Effector memory CD8-positive, alpha-beta T cell (primary cell): ENCODE measurements around the gene TMEM132E.

ENCODE experiments used
- ATAC-seq: fragments of 150-1000 bp; cut with Tn5 transposase; replicated peaks from 2 replicates; pipeline ENCODE4 v1.10.0; 2021; ENCODE audit warnings: mild to moderate bottlenecking, moderate library complexity
- DNase-seq, 3 experiments: peaks; one replicate each; pipeline ENCODE4 v3.0.0; 2021
- H3K27ac Mint-ChIP-seq, 2 donors: one replicate each; pipeline ENCODE4 v1.8.0; 2022; ENCODE audit warnings: mild to moderate bottlenecking in 2 of 2, mixed read lengths in 2 of 2, moderate library complexity in 2 of 2
- H3K27me3 Mint-ChIP-seq, 2 donors: one replicate each; pipeline ENCODE4 v1.8.0; 2022; ENCODE audit warnings: mixed read lengths in 2 of 2
- H3K36me3 Mint-ChIP-seq: one replicate; pipeline ENCODE4 v1.8.0; 2022; ENCODE audit warnings: mild to moderate bottlenecking, moderate library complexity, mixed read lengths; ENCODE audit not compliant: insufficient read depth
- H3K4me1 Mint-ChIP-seq, 2 donors: one replicate each; pipeline ENCODE4 v1.8.0; 2022; ENCODE audit warnings: low read depth in 2 of 2, mixed read lengths in 2 of 2
- H3K4me3 Mint-ChIP-seq, 2 donors: one replicate each; pipeline ENCODE4 v1.8.0; 2022; ENCODE audit warnings: mild to moderate bottlenecking in 2 of 2, mixed read lengths in 2 of 2, moderate library complexity in 2 of 2
- H3K9me3 Mint-ChIP-seq, 2 donors: one replicate each; pipeline ENCODE4 v1.8.0; 2022; ENCODE audit warnings: mixed read lengths in 2 of 2

TMEM132E gene

DNA sequence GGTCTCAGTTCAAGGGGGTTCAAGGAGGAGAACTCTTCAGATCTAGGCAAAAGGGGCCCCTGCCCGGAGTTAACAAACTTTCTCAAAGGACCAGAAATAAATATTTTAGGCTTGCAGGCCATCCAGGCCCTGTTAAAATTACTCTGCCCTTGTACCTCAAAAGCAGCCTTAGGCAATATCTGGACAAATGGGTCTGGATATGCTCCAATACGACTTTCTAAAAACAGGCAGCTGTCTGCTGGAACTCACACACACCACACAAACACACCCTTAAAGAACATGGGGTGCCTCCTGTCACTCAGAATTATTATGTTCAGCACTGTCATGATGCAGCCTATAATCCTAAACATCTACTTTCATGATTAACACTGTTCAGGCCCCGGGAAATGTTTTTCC lies 75.5 kb downstream of the TMEM132E start:
- H3K4me1 Mint-ChIP-seq: no peaks in the 10 kb centered on the region
- no peaks in the 10 kb centered on the region for H3K36me3 Mint-ChIP-seq
- no peaks in the 10 kb centered on the region for H3K9me3 Mint-ChIP-seq
- H3K4me3 Mint-ChIP-seq: no peak overlapping the region
- DNase-seq (no peak), ATAC-seq (no peak)
- H3K27me3 Mint-ChIP-seq: peaks cover 43 to 72% of the 10 kb centered on the region in 2 donors
- H3K27ac Mint-ChIP-seq: no peak overlapping the region

DNA sequence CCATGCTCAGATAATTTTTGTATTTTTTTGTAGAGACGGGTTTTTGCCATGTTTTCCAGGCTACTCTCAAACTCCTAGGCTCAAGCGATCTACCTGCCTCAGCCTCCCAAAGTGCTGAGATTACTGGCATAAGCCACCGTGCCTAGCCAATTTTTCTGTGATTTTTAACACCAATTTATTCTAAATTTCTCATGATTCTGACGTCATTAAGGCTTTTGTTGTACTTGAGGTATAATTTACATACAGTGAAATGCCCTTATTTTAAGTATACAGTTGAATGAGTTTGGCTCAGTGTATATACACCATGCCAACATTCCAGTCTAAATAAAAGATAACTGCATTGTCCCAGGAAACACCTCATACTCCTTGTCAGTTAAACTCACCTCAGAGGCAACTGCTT lies 77.4 kb downstream of the TMEM132E start:
- H3K4me1 Mint-ChIP-seq: no peaks in the 10 kb centered on the region
- no peak overlapping the region for H3K4me3 Mint-ChIP-seq
- no peak overlapping the region for H3K27ac Mint-ChIP-seq
- no peaks in the 10 kb centered on the region for H3K9me3 Mint-ChIP-seq
- ATAC-seq (no peak), DNase-seq (no peak)
- H3K27me3 Mint-ChIP-seq: peaks cover 34 to 70% of the 10 kb centered on the region in 2 donors
- no peaks in the 10 kb centered on the region for H3K36me3 Mint-ChIP-seq

DNA sequence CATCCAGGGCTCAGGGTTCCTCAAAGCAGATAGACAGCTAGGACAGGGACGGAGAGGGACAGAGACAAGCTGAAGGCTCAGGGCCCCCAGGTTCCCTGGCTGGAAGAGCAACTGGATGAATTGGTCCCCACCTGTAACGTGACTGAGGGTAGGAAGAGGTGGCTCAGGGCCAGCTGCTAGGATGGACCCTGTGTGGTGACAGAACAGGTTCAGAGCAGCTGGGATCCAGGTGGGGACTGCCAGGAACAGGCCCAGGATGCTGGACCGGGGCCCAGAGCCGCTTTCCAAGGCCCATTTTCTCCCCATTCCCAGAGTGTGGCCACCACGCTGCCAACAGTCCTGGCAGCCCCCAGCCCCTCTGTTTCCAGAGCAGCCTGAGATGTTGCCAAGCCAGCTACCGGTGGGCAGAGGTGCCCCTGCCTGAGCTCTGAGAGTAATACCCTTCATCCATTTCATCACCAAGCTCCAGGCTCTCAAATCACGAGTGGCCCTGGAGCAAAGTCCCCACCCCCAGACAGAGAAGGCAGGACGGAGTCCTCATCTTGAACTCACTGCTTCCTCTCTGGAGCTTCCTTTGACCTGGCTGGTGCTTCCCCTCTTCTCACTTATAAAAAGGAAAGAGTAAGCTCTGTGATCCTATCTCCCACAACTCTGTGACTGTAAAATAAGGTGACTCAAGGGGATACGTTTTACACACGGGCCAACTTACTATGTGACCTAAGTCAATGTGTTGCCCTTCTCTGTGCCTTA lies 79.6 kb downstream of the TMEM132E start:
- ATAC-seq (no peak), DNase-seq (no peak)
- Mint-ChIP-seq H3K27me3 (peaks cover 22 to 66% of the 10 kb centered on the region in 2 donors), H3K4me1 (no peaks in the 10 kb centered on the region), H3K27ac (no peak overlapping the region), H3K36me3 (no peaks in the 10 kb centered on the region), H3K9me3 (no peaks in the 10 kb centered on the region), H3K4me3 (no peak overlapping the region)

DNA sequence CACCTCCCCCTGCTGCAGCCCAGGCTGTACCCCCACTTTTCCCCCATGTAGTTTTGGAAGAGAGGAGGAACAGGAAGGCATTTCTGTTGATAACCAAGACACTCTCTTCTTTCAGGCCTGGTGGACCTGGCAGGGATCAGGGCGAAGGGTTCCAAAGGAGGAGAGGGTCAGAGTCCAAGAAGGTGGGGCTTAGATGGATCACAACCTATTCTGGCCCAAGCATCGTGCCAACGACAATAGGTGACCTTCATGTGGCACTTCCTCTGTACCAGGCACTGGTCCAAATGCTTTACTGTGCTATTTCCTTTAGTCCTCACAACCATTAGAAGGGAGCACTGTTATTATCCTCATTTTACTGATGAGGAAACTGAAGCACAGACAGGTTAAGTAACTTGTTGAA lies 84.3 kb downstream of the TMEM132E start:
- no peak overlapping the region for H3K4me3 Mint-ChIP-seq
- no peak overlapping the region for H3K27ac Mint-ChIP-seq
- ATAC-seq (no peak), DNase-seq (no peak)
- H3K4me1 Mint-ChIP-seq: peaks cover 2 to 6% of the 10 kb centered on the region in 2 donors
- H3K9me3 Mint-ChIP-seq: no peaks in the 10 kb centered on the region
- H3K36me3 Mint-ChIP-seq: no peaks in the 10 kb centered on the region
- H3K27me3 Mint-ChIP-seq: peaks cover 24 to 80% of the 10 kb centered on the region in 2 donors

DNA sequence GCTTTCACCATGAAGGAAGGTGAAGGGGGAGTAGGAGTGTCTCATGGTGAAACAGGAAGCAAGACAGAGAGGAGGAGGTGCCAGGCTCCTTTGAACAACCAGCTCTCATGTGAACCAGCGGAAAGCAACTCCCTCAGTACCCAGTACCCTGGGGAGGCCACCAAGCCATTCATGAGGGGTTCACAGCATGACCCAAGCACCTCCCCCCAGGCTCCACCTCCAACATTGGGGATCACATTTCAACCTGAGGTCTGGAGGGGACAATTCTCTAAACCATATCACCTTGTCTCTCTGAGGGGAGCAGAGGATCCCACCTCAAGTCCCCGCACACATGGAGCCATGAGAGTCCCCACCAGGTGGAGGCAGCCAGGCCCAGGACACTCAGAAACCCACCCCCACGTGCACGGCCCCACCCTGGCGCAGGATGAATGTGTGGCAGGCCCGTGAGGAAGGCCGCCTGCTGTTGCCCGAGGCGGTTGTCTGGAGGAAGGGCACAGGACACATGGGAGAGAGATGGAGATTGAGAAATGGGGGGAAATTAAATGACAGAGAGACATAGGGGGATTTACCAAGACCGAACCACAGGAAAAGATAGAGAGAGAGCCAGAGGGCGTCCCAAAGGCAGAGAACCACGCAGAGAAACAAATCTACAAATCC lies 85.9 kb downstream of the TMEM132E start:
- Mint-ChIP-seq H3K4me1 (peaks cover 2 to 6% of the 10 kb centered on the region in 2 donors), H3K4me3 (no peak overlapping the region), H3K9me3 (no peaks in the 10 kb centered on the region), H3K27me3 (peaks cover 26 to 76% of the 10 kb centered on the region in 2 donors), H3K36me3 (no peaks in the 10 kb centered on the region), H3K27ac (no peak overlapping the region)
- no peak for ATAC-seq
- no peak for DNase-seq

DNA sequence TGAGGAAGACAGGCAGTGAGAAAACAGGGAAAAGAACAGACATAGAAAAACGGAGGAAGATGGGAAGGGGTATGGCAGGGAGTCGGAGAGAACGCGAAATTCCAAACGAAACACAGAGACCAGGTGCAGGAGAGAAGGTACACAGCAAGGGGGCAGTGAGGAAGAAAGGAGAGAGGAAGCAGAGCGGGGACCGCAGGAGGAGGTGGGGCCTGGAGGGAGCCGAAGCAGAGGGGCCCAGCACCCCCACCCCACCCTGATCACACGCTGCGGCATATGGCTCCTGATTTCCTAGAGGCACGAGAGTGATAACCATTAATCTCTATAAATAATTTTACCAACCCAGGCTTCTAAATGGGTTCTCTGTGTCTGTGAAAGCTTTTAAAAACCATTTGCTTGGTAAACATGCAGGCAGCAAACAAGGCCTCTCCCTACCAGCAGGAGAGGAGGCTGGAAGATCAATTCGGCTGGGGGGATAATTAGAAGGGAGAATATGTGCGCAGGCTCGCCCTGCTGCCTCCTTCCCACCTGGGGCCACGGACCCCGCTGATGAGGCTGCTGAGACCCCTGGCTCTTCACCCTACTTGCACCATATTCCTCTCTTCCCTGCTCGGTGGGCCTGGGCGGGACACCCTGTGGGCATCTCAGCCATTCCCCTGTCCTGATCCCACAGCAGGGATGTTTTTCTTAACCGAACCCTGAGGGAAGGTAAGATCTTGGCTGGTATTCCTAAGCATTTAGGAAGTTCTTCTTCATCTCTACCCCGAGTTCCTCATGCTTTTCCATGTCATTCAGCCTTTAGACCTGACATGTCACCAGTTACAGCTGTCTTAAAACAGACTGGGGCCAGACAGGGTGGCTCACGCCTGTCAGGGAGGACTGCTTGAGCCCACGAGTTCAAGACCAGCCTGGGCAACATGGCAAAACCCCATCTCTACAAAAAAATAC lies 86.7 kb downstream of the TMEM132E start:
- DNase-seq: no peak
- H3K4me3 Mint-ChIP-seq: no peak overlapping the region
- ATAC-seq: no peak
- H3K36me3 Mint-ChIP-seq: no peaks in the 10 kb centered on the region
- H3K27ac Mint-ChIP-seq: no peak overlapping the region
- no peaks in the 10 kb centered on the region for H3K9me3 Mint-ChIP-seq
- peaks cover 2 to 6% of the 10 kb centered on the region in 2 donors for H3K4me1 Mint-ChIP-seq
- H3K27me3 Mint-ChIP-seq: peaks cover 34 to 75% of the 10 kb centered on the region in 2 donors

DNA sequence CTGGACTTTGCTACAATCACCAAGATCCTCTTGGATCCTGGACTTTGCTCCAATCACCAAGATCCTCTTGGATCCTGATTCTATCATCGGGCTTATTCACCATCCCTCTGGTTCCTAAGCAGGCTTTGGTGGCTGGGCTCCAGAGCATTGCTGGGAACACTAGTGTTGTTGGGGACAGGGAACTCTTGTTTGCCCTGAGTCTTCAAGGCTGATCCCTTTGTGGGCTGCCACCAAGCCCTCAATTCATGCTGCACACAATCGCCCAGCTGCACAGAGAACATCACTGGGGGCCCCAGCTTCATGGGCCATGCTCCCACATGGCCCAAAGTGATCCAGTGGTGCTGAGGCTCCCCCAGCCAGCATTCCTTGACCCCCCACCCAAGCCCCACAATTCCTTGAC lies 88.3 kb downstream of the TMEM132E start:
- ATAC-seq (no peak), DNase-seq (no peak)
- H3K9me3 Mint-ChIP-seq: no peaks in the 10 kb centered on the region
- no peak overlapping the region for H3K4me3 Mint-ChIP-seq
- no peak overlapping the region for H3K27ac Mint-ChIP-seq
- H3K36me3 Mint-ChIP-seq: no peaks in the 10 kb centered on the region
- H3K4me1 Mint-ChIP-seq: peaks cover 2 to 6% of the 10 kb centered on the region in 2 donors
- peaks cover 30 to 62% of the 10 kb centered on the region in 2 donors for H3K27me3 Mint-ChIP-seq

DNA sequence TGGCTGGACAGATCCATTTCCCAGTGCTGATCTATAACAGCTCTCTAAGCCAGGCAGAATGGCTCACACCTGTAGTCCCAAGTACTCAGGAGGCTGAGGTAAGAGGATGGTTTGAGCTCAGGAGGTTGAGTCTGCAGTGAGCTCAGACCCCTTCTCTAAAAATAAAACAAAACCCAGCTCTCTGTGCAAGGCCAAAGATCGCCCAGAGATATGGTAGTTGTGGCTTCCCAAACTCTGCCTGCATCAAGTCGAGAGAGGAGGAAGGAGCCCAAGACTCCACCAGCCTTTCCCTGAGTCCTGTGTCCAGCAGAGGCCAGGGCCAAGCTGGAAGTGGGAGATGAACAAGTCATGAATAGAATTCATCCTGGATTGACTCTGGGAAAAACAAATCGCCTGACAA lies 88.8 kb downstream of the TMEM132E start:
- Mint-ChIP-seq H3K36me3 (no peaks in the 10 kb centered on the region), H3K27ac (no peak overlapping the region), H3K9me3 (no peaks in the 10 kb centered on the region), H3K4me1 (peaks cover 2 to 6% of the 10 kb centered on the region in 2 donors), H3K4me3 (no peak overlapping the region), H3K27me3 (peaks cover 27 to 56% of the 10 kb centered on the region in 2 donors)
- DNase-seq (no peak), ATAC-seq (no peak)

DNA sequence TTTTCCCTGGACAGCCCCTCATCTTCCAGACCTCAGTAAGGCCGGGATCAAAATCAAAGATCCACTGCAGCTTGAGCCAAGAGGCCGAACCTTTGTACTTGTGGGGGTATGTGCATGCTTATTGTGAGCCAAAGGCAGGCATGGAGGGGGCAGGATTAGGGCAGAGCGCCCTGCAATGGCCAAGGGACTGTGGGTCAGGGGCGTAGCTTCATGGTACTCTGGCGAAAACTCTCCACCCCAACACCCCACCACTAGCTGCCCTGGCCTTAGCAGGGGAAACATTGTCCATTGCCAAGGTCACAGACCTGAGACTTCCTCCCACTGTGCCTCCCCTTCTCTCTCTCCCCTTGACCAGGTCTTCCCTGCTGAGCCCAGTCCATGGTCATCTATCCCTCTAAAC lies 90.1 kb downstream of the TMEM132E start:
- no peaks in the 10 kb centered on the region for H3K9me3 Mint-ChIP-seq
- H3K4me1 Mint-ChIP-seq: peaks cover 2 to 6% of the 10 kb centered on the region in 2 donors
- H3K27me3 Mint-ChIP-seq: peaks cover 35 to 59% of the 10 kb centered on the region in 2 donors
- H3K4me3 Mint-ChIP-seq: no peak overlapping the region
- no peaks in the 10 kb centered on the region for H3K36me3 Mint-ChIP-seq
- ATAC-seq (no peak), DNase-seq (no peak)
- no peak overlapping the region for H3K27ac Mint-ChIP-seq

DNA sequence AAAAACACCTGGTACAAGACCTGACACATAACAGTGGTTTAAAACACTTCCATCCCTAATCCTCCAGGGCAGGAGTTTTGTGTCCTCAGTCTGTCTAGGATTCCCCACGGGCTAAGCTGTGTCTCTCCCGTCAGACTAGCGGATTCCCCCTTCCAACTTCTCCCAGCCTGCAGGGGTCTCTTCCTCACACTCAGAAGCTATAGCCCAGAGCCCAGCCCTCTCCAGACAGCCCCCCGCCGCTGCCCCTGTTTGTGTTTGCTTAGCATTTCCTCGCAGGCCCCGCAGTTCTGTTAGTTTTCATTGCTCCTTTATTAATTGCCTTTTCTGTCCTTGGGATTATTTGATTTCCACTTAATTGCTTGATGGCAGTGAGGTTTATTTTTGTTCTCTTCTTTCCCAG lies 91.2 kb downstream of the TMEM132E start:
- Mint-ChIP-seq H3K9me3 (no peaks in the 10 kb centered on the region), H3K4me3 (no peak overlapping the region), H3K4me1 (peaks cover 0 to 2% of the 10 kb centered on the region in 2 donors), H3K36me3 (no peaks in the 10 kb centered on the region), H3K27me3 (peaks cover 35 to 59% of the 10 kb centered on the region in 2 donors), H3K27ac (no peak overlapping the region)
- ATAC-seq (no peak), DNase-seq (no peak)

DNA sequence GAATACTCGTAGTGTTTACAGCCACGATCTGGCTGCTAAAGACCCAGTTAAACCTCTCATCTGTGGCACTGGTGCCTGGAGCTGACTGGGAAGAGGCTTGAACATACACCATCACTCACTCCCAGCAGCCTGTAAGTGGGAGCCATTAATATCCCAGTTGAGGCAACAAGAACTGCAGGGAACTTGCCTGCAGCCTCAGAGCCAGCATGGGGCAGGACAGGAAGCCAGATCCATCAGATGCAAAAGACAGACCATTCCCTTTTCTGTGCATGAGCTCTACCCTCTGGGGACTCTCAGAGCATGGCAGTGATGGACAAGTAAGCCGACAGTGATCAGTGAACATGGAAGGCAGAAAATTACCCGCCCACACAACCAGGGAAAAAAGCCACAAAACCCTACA lies 91.8 kb downstream of the TMEM132E start:
- Mint-ChIP-seq H3K9me3 (no peaks in the 10 kb centered on the region), H3K27me3 (peaks cover 31 to 56% of the 10 kb centered on the region in 2 donors), H3K27ac (no peak overlapping the region), H3K36me3 (no peaks in the 10 kb centered on the region), H3K4me3 (no peak overlapping the region), H3K4me1 (no peaks in the 10 kb centered on the region)
- ATAC-seq (no peak), DNase-seq (no peak)

DNA sequence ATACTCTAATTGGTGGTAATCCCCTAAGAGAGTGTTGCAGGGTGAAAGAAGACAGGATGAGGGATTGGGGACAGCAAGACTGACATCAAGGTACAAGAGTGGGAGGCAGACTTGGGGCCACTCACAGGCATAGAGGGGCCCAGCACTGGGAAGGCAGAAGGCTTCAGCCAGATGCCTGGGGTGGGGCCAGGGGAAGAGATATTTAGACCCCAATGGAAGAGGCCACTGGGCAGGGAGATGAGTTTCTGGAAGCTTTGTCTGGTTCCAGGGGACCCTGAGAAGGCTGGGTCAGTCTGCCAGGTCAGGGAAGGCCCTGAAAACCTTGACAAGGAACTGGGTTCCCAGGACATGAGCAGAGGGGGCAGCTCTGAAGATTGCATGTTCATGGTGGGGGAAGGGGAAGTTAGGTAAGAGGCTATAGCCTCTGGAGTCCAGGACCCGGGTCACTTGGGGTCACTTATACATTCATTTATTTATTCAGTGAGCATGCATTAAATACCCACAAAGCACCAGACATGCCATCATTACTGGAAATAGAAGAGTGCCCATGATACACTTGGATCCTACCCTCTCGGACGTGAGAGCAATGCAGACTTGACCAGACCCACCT lies 92.9 kb downstream of the TMEM132E start:
- Mint-ChIP-seq H3K27ac (no peak overlapping the region), H3K36me3 (no peaks in the 10 kb centered on the region), H3K27me3 (peaks cover 35 to 54% of the 10 kb centered on the region in 2 donors), H3K9me3 (no peaks in the 10 kb centered on the region), H3K4me3 (no peak overlapping the region), H3K4me1 (no peaks in the 10 kb centered on the region)
- DNase-seq: no peak
- ATAC-seq: no peak

DNA sequence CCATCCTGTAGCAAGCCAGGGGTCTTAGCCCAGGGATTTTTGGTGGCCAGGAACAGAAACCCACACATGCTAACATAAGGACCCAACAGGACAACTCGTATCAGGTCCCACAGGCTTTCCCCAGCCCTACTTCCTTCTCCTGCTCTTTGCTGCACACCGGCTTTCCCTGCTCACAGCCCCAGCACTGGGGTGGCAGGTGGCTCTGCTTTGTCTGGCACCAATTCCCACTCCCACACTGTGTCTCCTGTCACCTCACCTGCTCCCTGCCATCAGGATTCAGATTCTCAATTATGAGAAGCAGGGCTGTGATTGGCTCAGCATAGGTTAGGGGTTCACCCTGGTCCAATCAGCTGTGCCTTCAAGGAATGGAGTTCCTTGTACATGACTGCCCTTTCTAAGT lies 94.1 kb downstream of the TMEM132E start:
- ATAC-seq (no peak), DNase-seq (no peak)
- no peak overlapping the region for H3K27ac Mint-ChIP-seq
- H3K36me3 Mint-ChIP-seq: no peaks in the 10 kb centered on the region
- H3K9me3 Mint-ChIP-seq: no peaks in the 10 kb centered on the region
- peaks cover 41 to 54% of the 10 kb centered on the region in 2 donors for H3K27me3 Mint-ChIP-seq
- no peaks in the 10 kb centered on the region for H3K4me1 Mint-ChIP-seq
- H3K4me3 Mint-ChIP-seq: no peak overlapping the region
